Keratinocyte (primary cell): ENCODE results near the gene MAN1C1. TPM values are rescaled to one million over a fixed set of nuclear protein-coding genes. Genes with fewer than 3 reads are reported as not detected.

Source experiments
- DNase-seq: peaks from one replicate; pipeline ENCODE4 v3.0.0-alpha.2; 2011; ENCODE audit warnings: low read depth, missing footprints, low spot score
- FAIRE-seq: peaks from 2 replicates; lab custom pipeline; 2011; peaks lifted over from hg19 to GRCh38; lab: Jason Lieb, UNC
- H2AFZ ChIP-seq: 2 replicates; pipeline ENCODE4 v1.6.0; 2012; ENCODE audit warnings: low read length, control low read depth, inconsistent platforms; ENCODE audit not compliant: control insufficient read depth
- H3K27ac ChIP-seq: 2 replicates; pipeline ENCODE4 v1.5.1; 2011; ENCODE audit warnings: low read length; ENCODE audit not compliant: control insufficient read depth, insufficient read depth
- H3K27me3 ChIP-seq: 3 replicates; pipeline ENCODE4 v1.6.0; 2011; ENCODE audit warnings: low read length; ENCODE audit not compliant: control insufficient read depth, insufficient read depth; ENCODE audit errors: extremely low read depth
- H3K36me3 ChIP-seq, 2 experiments: 2 replicates in 1 of 2; 3 replicates in 1 of 2; pipeline ENCODE4 v1.5.1; 2011; ENCODE audit warnings: low read length in 2 of 2, mild to moderate bottlenecking in 1 of 2; ENCODE audit not compliant: control insufficient read depth in 2 of 2, insufficient read depth in 2 of 2; ENCODE audit errors: extremely low read depth in 1 of 2
- H3K4me1 ChIP-seq: 3 replicates; pipeline ENCODE4 v1.5.1; 2011; ENCODE audit warnings: low read length; ENCODE audit not compliant: control insufficient read depth, insufficient read depth; ENCODE audit errors: extremely low read depth
- H3K4me2 ChIP-seq: 3 replicates; pipeline ENCODE4 v1.6.0; 2011; ENCODE audit warnings: low read depth, low read length; ENCODE audit not compliant: control insufficient read depth, insufficient read depth; ENCODE audit errors: extremely low read depth
- H3K4me3 ChIP-seq, 3 experiments: fragments of 200-600 bp in 1 of 3; sonication (generic) in 1 of 3; 2 replicates in 2 of 3; 3 replicates in 1 of 3; pipeline ENCODE4 v1.5.1; 2011 to 2016; ENCODE audit warnings: low read length in 3 of 3, mild to moderate bottlenecking in 3 of 3, control low read depth in 2 of 3, inconsistent platforms in 1 of 3, low read depth in 1 of 3, mixed read lengths in 1 of 3, mixed run types in 1 of 3, moderate library complexity in 1 of 3; ENCODE audit not compliant: control insufficient read depth in 2 of 3, insufficient read depth in 2 of 3; ENCODE audit errors: extremely low read depth in 1 of 3
- H3K79me2 ChIP-seq: 2 replicates; pipeline ENCODE4 v1.6.0; 2012; ENCODE audit warnings: low read length; ENCODE audit not compliant: control insufficient read depth, insufficient read depth
- H3K9ac ChIP-seq: 3 replicates; pipeline ENCODE4 v1.6.0; 2011; ENCODE audit warnings: low read length; ENCODE audit not compliant: control insufficient read depth, insufficient read depth; ENCODE audit errors: extremely low read depth
- H3K9me1 ChIP-seq: 3 replicates; pipeline ENCODE4 v1.6.0; 2011; ENCODE audit warnings: low read length; ENCODE audit not compliant: control insufficient read depth, insufficient read depth; ENCODE audit errors: extremely low read depth
- H3K9me3 ChIP-seq: 2 replicates; pipeline ENCODE4 v1.5.1; 2012; ENCODE audit warnings: low read depth, low read length; ENCODE audit not compliant: control insufficient read depth
- H4K20me1 ChIP-seq: 3 replicates; pipeline ENCODE4 v1.6.0; 2011; ENCODE audit warnings: low read length; ENCODE audit not compliant: control insufficient read depth, insufficient read depth; ENCODE audit errors: extremely low read depth
- EZH2 ChIP-seq: IDR thresholded peaks from one replicate; pipeline ENCODE4 v1.6.1; 2012; ENCODE audit warnings: inconsistent platforms, mild to moderate bottlenecking, low read length, moderate library complexity
- dilution Hi-C: fragments of 300-500 bp; cut with MboI; formaldehyde crosslinking; loops from one replicate; pipeline ENCODE4 v1.7.0; 2020; ENCODE audit warnings: low sequenced_read_pairs; ENCODE audit not compliant: extremely low pct_ligation_motif_present
- polyA plus RNA-seq, 5 experiments: library from polyadenylated mRNA; depleted of rRNA in 3 of 5; stranded (reverse) in 3 of 5; stranded (forward) in 1 of 5; unstranded in 1 of 5; fragments of >200 nt; gene quantifications; 1 replicate in 1 of 5; 2 replicates in 3 of 5; 3 replicates in 1 of 5; pipeline versions ENCODE4 v1.2.1 to v1.2.3, GENCODE V29; 2011 to 2012; ENCODE audit warnings: missing spikeins in 2 of 5, low read depth in 1 of 5, low replicate concordance in 1 of 5
- TF ChIP-seq, protein P1 (sequence below), 3 experiments: IDR thresholded peaks in 1 of 3; conservative IDR thresholded peaks in 1 of 3; optimal IDR thresholded peaks in 1 of 3; 2 replicates in 2 of 3; 3 replicates in 1 of 3; pipeline versions ENCODE3 to v1.5.1; 2011; ENCODE audit warnings: low read length in 3 of 3, mild to moderate bottlenecking in 3 of 3, moderate library complexity in 2 of 3, control low read depth in 1 of 3, inconsistent platforms in 1 of 3; ENCODE audit not compliant: insufficient read depth in 2 of 3; ENCODE audit errors: extremely low read depth in 1 of 3

Gene MAN1C1
- polyA plus RNA-seq, 1 donor (not counting 4 experiments of a cell fraction or from before 2014, with no cell fraction given), result 0.07 TPM

DNA sequence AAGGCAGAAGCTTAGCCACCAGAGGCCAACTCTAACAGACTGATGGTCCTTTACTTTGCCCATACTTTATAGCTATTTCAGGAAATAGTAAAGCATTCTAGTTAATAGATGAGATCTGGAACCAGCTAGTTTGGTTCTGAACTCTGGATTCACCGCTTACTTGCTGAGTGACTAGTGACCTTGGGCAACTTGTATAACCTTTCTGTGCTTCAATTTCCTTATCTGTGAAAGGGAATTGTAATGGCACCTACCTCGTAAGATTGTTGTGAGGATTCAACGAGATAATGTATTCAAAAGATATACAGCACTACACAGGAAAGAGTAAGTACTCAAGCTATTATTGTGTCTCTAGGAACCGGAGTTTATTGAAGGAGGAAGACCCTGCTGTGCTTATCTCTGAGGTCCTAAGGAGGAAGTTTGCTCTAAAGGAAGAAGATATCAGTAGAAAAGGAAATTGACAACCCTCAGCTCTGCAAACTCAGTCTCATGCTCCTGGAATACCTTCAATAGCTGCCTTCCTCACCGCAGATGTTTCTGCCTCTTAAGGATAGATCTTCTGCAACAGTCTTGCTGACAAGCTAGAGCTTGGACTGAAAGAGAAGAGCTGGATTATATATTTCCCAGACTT, 215.1 kb downstream of the MAN1C1 start:
- no peak for TF ChIP-seq EZH2
- TF ChIP-seq, protein P1, sequence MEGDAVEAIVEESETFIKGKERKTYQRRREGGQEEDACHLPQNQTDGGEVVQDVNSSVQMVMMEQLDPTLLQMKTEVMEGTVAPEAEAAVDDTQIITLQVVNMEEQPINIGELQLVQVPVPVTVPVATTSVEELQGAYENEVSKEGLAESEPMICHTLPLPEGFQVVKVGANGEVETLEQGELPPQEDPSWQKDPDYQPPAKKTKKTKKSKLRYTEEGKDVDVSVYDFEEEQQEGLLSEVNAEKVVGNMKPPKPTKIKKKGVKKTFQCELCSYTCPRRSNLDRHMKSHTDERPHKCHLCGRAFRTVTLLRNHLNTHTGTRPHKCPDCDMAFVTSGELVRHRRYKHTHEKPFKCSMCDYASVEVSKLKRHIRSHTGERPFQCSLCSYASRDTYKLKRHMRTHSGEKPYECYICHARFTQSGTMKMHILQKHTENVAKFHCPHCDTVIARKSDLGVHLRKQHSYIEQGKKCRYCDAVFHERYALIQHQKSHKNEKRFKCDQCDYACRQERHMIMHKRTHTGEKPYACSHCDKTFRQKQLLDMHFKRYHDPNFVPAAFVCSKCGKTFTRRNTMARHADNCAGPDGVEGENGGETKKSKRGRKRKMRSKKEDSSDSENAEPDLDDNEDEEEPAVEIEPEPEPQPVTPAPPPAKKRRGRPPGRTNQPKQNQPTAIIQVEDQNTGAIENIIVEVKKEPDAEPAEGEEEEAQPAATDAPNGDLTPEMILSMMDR (optimal IDR thresholded peaks at IDR 0.05 in 1 of 3, IDR thresholded peaks at IDR 0.05 in 1 of 3, conservative IDR thresholded peaks at IDR 0.05 in 1 of 3; ENCODE audit: extremely low read depth in 1 of 3, insufficient read depth in 2 of 3, low read length in 3 of 3), result no peak
- H2AFZ ChIP-seq, result no peak overlapping the region
- H3K9me3 ChIP-seq, result no peaks in the 10 kb centered on the region
- DNase-seq (no peak), FAIRE-seq (no peak)
- H4K20me1 ChIP-seq, result no peaks in the 10 kb centered on the region
- no peak overlapping the region for H3K4me2 ChIP-seq
- no peak overlapping the region for H3K9ac ChIP-seq
- dilution Hi-C loops, result no loop called here
- no peak overlapping the region for H3K4me3 ChIP-seq
- H3K27ac ChIP-seq, result no peak overlapping the region
- H3K9me1 ChIP-seq, result no peaks in the 10 kb centered on the region
- peaks cover 26 to 50% of the 10 kb centered on the region in 2 experiments for H3K36me3 ChIP-seq
- peaks cover 2% of the 10 kb centered on the region for H3K79me2 ChIP-seq
- H3K4me1 ChIP-seq, result peaks cover 6% of the 10 kb centered on the region
- H3K27me3 ChIP-seq, result no peaks in the 10 kb centered on the region

DNA sequence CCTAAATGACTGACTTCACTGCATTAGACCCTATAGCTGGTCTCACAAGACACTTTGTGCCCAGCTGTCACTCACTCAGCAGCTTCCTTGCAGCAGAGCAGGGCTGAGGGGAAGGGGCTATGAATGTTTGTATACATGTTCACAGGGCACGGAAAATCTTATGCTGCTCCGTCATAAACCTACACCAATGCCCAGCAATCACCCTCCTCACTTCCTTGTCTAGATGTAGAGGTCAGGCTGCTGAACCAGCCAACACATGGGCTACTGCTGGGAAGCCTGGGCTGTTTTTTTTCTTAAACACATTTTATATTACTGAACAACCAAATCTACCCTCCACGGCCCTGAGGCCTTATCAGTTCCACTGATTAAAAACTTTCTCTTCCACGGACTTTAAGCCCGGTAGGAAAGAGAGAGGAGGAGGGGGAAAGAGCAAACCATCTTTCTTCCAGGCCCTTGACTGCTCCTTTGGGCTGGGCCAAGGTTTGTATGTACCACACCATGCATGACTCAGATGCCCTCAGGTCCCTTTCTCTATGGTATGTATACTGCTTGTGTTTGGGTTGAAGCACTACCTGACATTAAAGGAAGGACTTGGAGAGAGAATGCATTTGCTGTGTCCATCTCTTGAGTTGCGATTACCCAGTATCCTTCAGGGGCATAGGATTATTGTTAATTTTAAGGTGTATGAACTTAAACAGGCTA, 215.9 kb downstream of the MAN1C1 start:
- Histone ChIP-seq H3K79me2 (peaks cover 2% of the 10 kb centered on the region), H3K9me3 (no peaks in the 10 kb centered on the region), H3K4me3 (no peak overlapping the region), H2AFZ (no peak overlapping the region), H3K4me1 (peaks cover 6% of the 10 kb centered on the region), H3K9me1 (no peaks in the 10 kb centered on the region), H3K9ac (no peak overlapping the region), H3K27ac (no peak overlapping the region), H3K36me3 (peaks cover 24 to 48% of the 10 kb centered on the region in 2 experiments), H3K4me2 (no peak overlapping the region), H4K20me1 (no peaks in the 10 kb centered on the region), H3K27me3 (no peaks in the 10 kb centered on the region)
- no peak for DNase-seq
- dilution Hi-C loops, result no loop called here
- TF ChIP-seq EZH2, result no peak
- TF ChIP-seq, protein P1 (optimal IDR thresholded peaks at IDR 0.05 in 1 of 3, IDR thresholded peaks at IDR 0.05 in 1 of 3, conservative IDR thresholded peaks at IDR 0.05 in 1 of 3; ENCODE audit: extremely low read depth in 1 of 3, insufficient read depth in 2 of 3, low read length in 3 of 3), result no peak
- peak; percentile 76 for FAIRE-seq
